B cell (primary cell): ENCODE measurements around the gene SPOCK3. TPM values are rescaled to one million over a fixed set of nuclear protein-coding genes. Genes with fewer than 3 reads are reported as not detected.

Source experiments
- ATAC-seq: fragments of 200-7000 bp; cut with Tn5 transposase; one replicate; pipeline ENCODE4 v1.10.0; 2021; ENCODE audit warnings: low read depth, mild to moderate bottlenecking, moderate number of reproducible peaks, moderate library complexity
- CTCF ChIA-PET: fragments of 350-600 bp; sonication (Branson Sonifier 250); formaldehyde crosslinking; loops from one replicate; lab custom pipeline; 2021; ENCODE audit warnings: antibody characterized with exemption, inconsistent platforms; lab: Charles Lee
- POLR2A ChIA-PET: fragments of 350-600 bp; sonication (Branson Sonifier 250); formaldehyde crosslinking; loops from one replicate; lab custom pipeline; 2021; ENCODE audit warnings: antibody characterized with exemption; lab: Charles Lee
- DNase-seq: peaks from one replicate; pipeline ENCODE4 v3.0.0; 2013
- H2AFZ ChIP-seq: 2 replicates; pipeline ENCODE4 v1.6.1; 2012; ENCODE audit warnings: mild to moderate bottlenecking, low read depth, low read length; ENCODE audit not compliant: insufficient read depth, poor library complexity, severe bottlenecking
- H3K27ac ChIP-seq, 2 donors: 1 replicate in 1 of 2; 2 replicates in 1 of 2; pipeline ENCODE4 v1.5.1; 2012 to 2013; ENCODE audit warnings: low read length in 2 of 2, mild to moderate bottlenecking in 2 of 2, moderate library complexity in 1 of 2
- H3K27me3 ChIP-seq, 4 experiments: fragments of 200-600 bp in 1 of 4; sonication (generic) in 1 of 4; replicated peaks in 1 of 4; 1 replicate in 2 of 4; 2 replicates in 2 of 4; pipeline versions ENCODE4 v1.6.1 to v1.7.0; 2013 to 2016; ENCODE audit warnings: low read length in 3 of 4, mild to moderate bottlenecking in 2 of 4, mixed read lengths in 1 of 4, moderate library complexity in 1 of 4; ENCODE audit not compliant: insufficient read depth in 4 of 4, control insufficient read depth in 3 of 4; ENCODE audit errors: control extremely low read depth in 1 of 4
- H3K36me3 ChIP-seq, 2 experiments: replicated peaks in 1 of 2; 1 replicate in 1 of 2; 2 replicates in 1 of 2; pipeline versions ENCODE4 v1.6.1 to v1.7.1; 2013; ENCODE audit warnings: low read length in 1 of 2; ENCODE audit not compliant: insufficient read depth in 2 of 2, control insufficient read depth in 1 of 2; ENCODE audit errors: control extremely low read depth in 1 of 2, extremely low read depth in 1 of 2
- H3K4me1 ChIP-seq, 2 donors: fragments of 200-600 bp in 1 of 2; sonication (generic) in 1 of 2; 1 replicate in 1 of 2; 2 replicates in 1 of 2; pipeline versions ENCODE4 v1.5.1 to v1.6.1; 2013 to 2017; ENCODE audit warnings: low read length in 2 of 2; ENCODE audit not compliant: control insufficient read depth in 2 of 2, insufficient read depth in 2 of 2
- H3K4me2 ChIP-seq: replicated peaks from 2 replicates; pipeline ENCODE3; 2012; ENCODE audit warnings: mild to moderate bottlenecking, low read depth, low read length; ENCODE audit not compliant: poor library complexity, severe bottlenecking
- H3K4me3 ChIP-seq, 5 experiments: fragments of 200-600 bp in 1 of 5; sonication (generic) in 1 of 5; 1 replicate in 3 of 5; 2 replicates in 2 of 5; pipeline versions ENCODE4 v1.5.1 to v1.7.0; 2011 to 2016; ENCODE audit warnings: low read length in 4 of 5, mild to moderate bottlenecking in 4 of 5, low read depth in 2 of 5, control low read depth in 1 of 5, moderate library complexity in 1 of 5; ENCODE audit not compliant: insufficient read depth in 1 of 5; ENCODE audit errors: control extremely low read depth in 1 of 5, extremely low read depth in 1 of 5
- H3K79me2 ChIP-seq: fragments of 200-600 bp; sonication (generic); one replicate; pipeline ENCODE4 v1.6.0; 2016; ENCODE audit warnings: low read length; ENCODE audit not compliant: control insufficient read depth, insufficient read depth
- H3K9ac ChIP-seq: fragments of 200-600 bp; sonication (generic); 2 replicates; pipeline ENCODE4 v1.6.1; 2017; ENCODE audit warnings: mild to moderate bottlenecking, low read length, moderate library complexity
- H3K9me3 ChIP-seq, 3 donors: one replicate each; pipeline versions ENCODE4 v1.6.1 to v1.7.1; 2013; ENCODE audit warnings: low read length in 2 of 3; ENCODE audit not compliant: control insufficient read depth in 2 of 3, insufficient read depth in 1 of 3; ENCODE audit errors: control extremely low read depth in 1 of 3
- H4K20me1 ChIP-seq: 2 replicates; pipeline ENCODE4 v1.6.0; 2012; ENCODE audit warnings: mild to moderate bottlenecking, low read length; ENCODE audit not compliant: insufficient read depth, control insufficient read depth, poor library complexity, severe bottlenecking
- H3K27ac Mint-ChIP-seq: one replicate; pipeline ENCODE4 v1.8.0; 2021; ENCODE audit warnings: mixed read lengths
- H3K27me3 Mint-ChIP-seq: one replicate; pipeline ENCODE4 v1.8.0; 2021; ENCODE audit warnings: mixed read lengths
- H3K4me1 Mint-ChIP-seq: one replicate; pipeline ENCODE4 v1.8.0; 2021; ENCODE audit warnings: mixed read lengths
- H3K4me3 Mint-ChIP-seq: one replicate; pipeline ENCODE4 v1.8.0; 2021; ENCODE audit warnings: mixed read lengths
- H3K9me3 Mint-ChIP-seq: one replicate; pipeline ENCODE4 v1.8.0; 2022; ENCODE audit warnings: mixed read lengths; ENCODE audit not compliant: insufficient read depth
- EZH2 ChIP-seq: IDR thresholded peaks from 2 replicates; pipeline ENCODE4 v1.6.1; 2012; ENCODE audit warnings: borderline replicate concordance, low read depth, mild to moderate bottlenecking, moderate library complexity, low read length; ENCODE audit not compliant: insufficient read depth, poor library complexity, severe bottlenecking
- WGBS: methylation state at CpG from one replicate; pipeline ENCODE4 v1.1.5; 2013; ENCODE audit warnings: missing lambda C conversion rate; ENCODE audit not compliant: insufficient coverage; 5-methylcytosine and 5-hydroxymethylcytosine counted together
- intact Hi-C: fragments of 100-400 bp; cut with micrococcal nuclease; formaldehyde crosslinking; loops from one replicate; pipeline ENCODE4 v1.10.0; 2022
- polyA plus RNA-seq: library from polyadenylated mRNA; depleted of rRNA; stranded (reverse); fragments of >200 nt; gene quantifications from 2 replicates; pipeline ENCODE4 v1.2.3, GENCODE V29; 2012
- total RNA-seq, 2 donors: library from RNA; stranded (reverse); fragments of 120-200 nt in 1 of 2; gene quantifications; 1 replicate in 1 of 2; 2 replicates in 1 of 2; pipeline versions ENCODE4 v1.2.3 to v1.2.4, GENCODE V29; 2013 to 2022
- TF ChIP-seq, protein P1 (sequence below): fragments of 200-600 bp; IDR thresholded peaks from one replicate; pipeline ENCODE4 v1.8.0; 2022; ENCODE audit warnings: antibody characterized with exemption, mild to moderate bottlenecking

SPOCK3 gene
- total and polyA plus RNA-seq, 2 donors (not counting 1 experiment from before 2014, with no cell fraction given): not detected

DNA sequence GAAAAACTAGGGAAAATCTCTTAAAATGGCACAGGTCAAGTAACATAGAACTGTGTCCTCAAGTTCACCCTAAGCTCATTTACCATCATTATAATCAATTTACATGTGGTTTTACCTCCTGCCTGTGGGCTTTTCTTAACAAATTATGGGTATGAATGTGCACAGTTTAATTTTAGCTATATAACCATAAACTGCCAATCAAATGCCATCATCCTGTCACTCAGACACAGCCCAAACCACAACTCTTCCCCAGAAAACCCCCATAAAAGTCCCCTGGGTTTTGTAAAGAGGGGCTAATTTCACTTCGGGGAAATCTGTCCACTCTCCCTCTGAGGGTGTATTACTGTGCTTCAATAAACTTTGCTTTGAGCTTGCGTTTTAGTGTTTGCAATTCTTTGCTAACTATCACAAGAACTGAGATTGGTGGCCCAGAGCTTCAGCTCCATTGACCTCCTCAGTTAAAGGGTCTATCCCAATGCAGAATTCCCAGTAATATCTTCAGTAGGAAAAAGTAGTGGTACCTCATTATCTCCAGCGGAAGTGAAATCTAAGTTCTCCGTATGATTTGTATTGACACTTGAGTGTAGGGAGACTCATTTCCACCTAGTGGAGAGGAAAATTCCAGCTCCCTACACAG is 394.6 kb downstream of the SPOCK3 start:
- no peak overlapping the region for H3K9ac ChIP-seq
- WGBS: no CpG with 5 or more reads among the region's 4 CpGs
- no peak overlapping the region for H3K27ac ChIP-seq
- no peak overlapping the region for H3K27ac Mint-ChIP-seq
- H3K4me3 Mint-ChIP-seq: no peak overlapping the region
- ChIA-PET POLR2A (no interaction called here), CTCF (no interaction called here)
- H3K4me3 ChIP-seq: no peak overlapping the region
- no peaks in the 10 kb centered on the region for H3K36me3 ChIP-seq
- no peak for ATAC-seq
- H3K4me2 ChIP-seq: no peak overlapping the region
- no peaks in the 10 kb centered on the region for H3K79me2 ChIP-seq
- H3K27me3 Mint-ChIP-seq: no peaks in the 10 kb centered on the region
- H3K4me1 ChIP-seq: no peaks in the 10 kb centered on the region
- peaks cover 0 to 16% (median 0%) of the 10 kb centered on the region in 3 donors for H3K9me3 ChIP-seq
- TF ChIP-seq, protein P1, sequence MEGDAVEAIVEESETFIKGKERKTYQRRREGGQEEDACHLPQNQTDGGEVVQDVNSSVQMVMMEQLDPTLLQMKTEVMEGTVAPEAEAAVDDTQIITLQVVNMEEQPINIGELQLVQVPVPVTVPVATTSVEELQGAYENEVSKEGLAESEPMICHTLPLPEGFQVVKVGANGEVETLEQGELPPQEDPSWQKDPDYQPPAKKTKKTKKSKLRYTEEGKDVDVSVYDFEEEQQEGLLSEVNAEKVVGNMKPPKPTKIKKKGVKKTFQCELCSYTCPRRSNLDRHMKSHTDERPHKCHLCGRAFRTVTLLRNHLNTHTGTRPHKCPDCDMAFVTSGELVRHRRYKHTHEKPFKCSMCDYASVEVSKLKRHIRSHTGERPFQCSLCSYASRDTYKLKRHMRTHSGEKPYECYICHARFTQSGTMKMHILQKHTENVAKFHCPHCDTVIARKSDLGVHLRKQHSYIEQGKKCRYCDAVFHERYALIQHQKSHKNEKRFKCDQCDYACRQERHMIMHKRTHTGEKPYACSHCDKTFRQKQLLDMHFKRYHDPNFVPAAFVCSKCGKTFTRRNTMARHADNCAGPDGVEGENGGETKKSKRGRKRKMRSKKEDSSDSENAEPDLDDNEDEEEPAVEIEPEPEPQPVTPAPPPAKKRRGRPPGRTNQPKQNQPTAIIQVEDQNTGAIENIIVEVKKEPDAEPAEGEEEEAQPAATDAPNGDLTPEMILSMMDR: no peak
- no peak for TF ChIP-seq EZH2
- DNase-seq: no peak
- H3K27me3 ChIP-seq: no peaks in the 10 kb centered on the region
- no peak overlapping the region for H2AFZ ChIP-seq
- intact Hi-C loops: no loop called here
- no peaks in the 10 kb centered on the region for H4K20me1 ChIP-seq
- H3K9me3 Mint-ChIP-seq: peaks cover 2% of the 10 kb centered on the region
- peaks cover 3% of the 10 kb centered on the region for H3K4me1 Mint-ChIP-seq

DNA sequence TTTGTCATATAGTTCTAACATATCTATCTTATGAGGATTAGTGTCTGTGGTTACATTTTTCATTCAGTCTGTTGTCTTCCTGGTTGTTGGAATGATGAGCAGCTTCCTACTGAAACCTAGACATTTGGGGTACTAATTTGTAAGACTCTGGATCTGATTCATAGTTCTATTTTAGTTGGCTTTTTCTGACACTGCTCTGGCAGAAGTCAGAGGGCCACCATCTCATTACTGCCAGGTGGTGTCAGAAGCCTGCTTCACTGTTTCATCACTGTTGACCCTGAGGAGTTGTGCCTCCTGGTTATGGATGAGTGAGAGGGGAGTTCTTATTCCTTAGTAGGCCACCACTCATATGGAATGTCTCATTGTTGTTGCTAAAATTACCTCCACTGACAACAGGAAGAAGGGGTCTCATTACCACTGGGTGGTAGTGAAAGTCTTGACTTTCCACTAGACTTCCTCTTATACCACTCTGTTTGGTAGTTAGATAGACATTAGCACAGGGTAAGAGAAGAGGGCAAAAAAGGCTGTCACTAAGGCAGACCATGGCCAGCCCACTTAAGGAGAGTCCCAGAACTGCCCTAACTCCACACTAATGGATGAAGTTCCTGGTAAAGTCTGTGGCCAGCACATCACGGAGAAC is 395.2 kb downstream of the SPOCK3 start:
- no peaks in the 10 kb centered on the region for H3K36me3 ChIP-seq
- H3K79me2 ChIP-seq: no peaks in the 10 kb centered on the region
- H3K4me2 ChIP-seq: no peak overlapping the region
- no peak overlapping the region for H3K27ac ChIP-seq
- H3K27me3 Mint-ChIP-seq: no peaks in the 10 kb centered on the region
- no peaks in the 10 kb centered on the region for H3K4me1 ChIP-seq
- ATAC-seq (no peak), DNase-seq (no peak)
- no peak overlapping the region for H3K27ac Mint-ChIP-seq
- 100% methylated on average over 1 of the region's 1 CpG for WGBS
- H2AFZ ChIP-seq: no peak overlapping the region
- H3K9me3 ChIP-seq: peaks cover 0 to 16% (median 0%) of the 10 kb centered on the region in 3 donors
- intact Hi-C loops: no loop called here
- TF ChIP-seq, protein P1: no peak
- TF ChIP-seq EZH2: no peak
- ChIA-PET POLR2A (no interaction called here), CTCF (no interaction called here)
- H3K4me3 Mint-ChIP-seq: no peak overlapping the region
- H3K4me3 ChIP-seq: no peak overlapping the region
- no peaks in the 10 kb centered on the region for H3K27me3 ChIP-seq
- H3K4me1 Mint-ChIP-seq: peaks cover 3% of the 10 kb centered on the region
- H3K9me3 Mint-ChIP-seq: peaks cover 2% of the 10 kb centered on the region
- H3K9ac ChIP-seq: no peak overlapping the region
- H4K20me1 ChIP-seq: no peaks in the 10 kb centered on the region
